Nephron progenitor cell (in vitro differentiated cells): ENCODE measurements around the gene FNDC3B.

Experiments
- DNase-seq: peaks from one replicate; pipeline ENCODE4 v3.0.0; 2021
- H3K27ac Mint-ChIP-seq: 2 replicates; pipeline ENCODE4 v1.8.0; 2021; ENCODE audit warnings: mild to moderate bottlenecking, moderate library complexity, mixed read lengths
- H3K27me3 Mint-ChIP-seq: 2 replicates; pipeline ENCODE4 v1.8.0; 2021; ENCODE audit warnings: mild to moderate bottlenecking, low read depth, mixed read lengths; ENCODE audit not compliant: poor library complexity
- H3K36me3 Mint-ChIP-seq: 2 replicates; pipeline ENCODE4 v1.8.0; 2021; ENCODE audit warnings: low read depth, mixed read lengths
- H3K4me1 Mint-ChIP-seq: 2 replicates; pipeline ENCODE4 v1.8.0; 2021; ENCODE audit warnings: mixed read lengths
- H3K4me3 Mint-ChIP-seq: 2 replicates; pipeline ENCODE4 v1.8.0; 2021; ENCODE audit warnings: mild to moderate bottlenecking, moderate library complexity, mixed read lengths
- H3K9me3 Mint-ChIP-seq: 2 replicates; pipeline ENCODE4 v1.8.0; 2021; ENCODE audit warnings: mild to moderate bottlenecking, moderate library complexity, mixed read lengths
- CTCF ChIP-seq: fragments of 200-600 bp; sonication (generic); IDR thresholded peaks from 2 replicates; pipeline ENCODE4 v1.5.0; 2021; ENCODE audit warnings: antibody characterized with exemption

FNDC3B gene

GRCh38 chr3:172442606-172443005 is 403.2 kb downstream of the FNDC3B start:
- TF ChIP-seq CTCF, result no peak
- Mint-ChIP-seq H3K36me3 (no peaks in the 10 kb centered on the region), H3K4me1 (peaks cover 6% of the 10 kb centered on the region), H3K4me3 (no peak overlapping the region), H3K27me3 (peaks cover 73% of the 10 kb centered on the region), H3K9me3 (peaks cover 7% of the 10 kb centered on the region), H3K27ac (no peak overlapping the region)
- DNase-seq, result no peak

- Mint-ChIP-seq H3K4me1 (peaks cover 20% of the 10 kb centered on the region), H3K36me3 (no peaks in the 10 kb centered on the region), H3K4me3 (no peak overlapping the region), H3K9me3 (peaks cover 20% of the 10 kb centered on the region), H3K27ac (no peak overlapping the region), H3K27me3 (peaks cover 88% of the 10 kb centered on the region)
- no peak for TF ChIP-seq CTCF
- DNase-seq, result no peak
Observed at GRCh38 chr3:172444821-172445220, 405.4 kb downstream of the FNDC3B start.

GRCh38 chr3:172446198-172446597 is 406.8 kb downstream of the FNDC3B start:
- H3K9me3 Mint-ChIP-seq, result peaks cover 20% of the 10 kb centered on the region
- DNase-seq, result no peak
- TF ChIP-seq CTCF, result no peak
- H3K4me3 Mint-ChIP-seq, result no peak overlapping the region
- no peaks in the 10 kb centered on the region for H3K36me3 Mint-ChIP-seq
- peaks cover 91% of the 10 kb centered on the region for H3K27me3 Mint-ChIP-seq
- H3K4me1 Mint-ChIP-seq, result peaks cover 20% of the 10 kb centered on the region
- no peak overlapping the region for H3K27ac Mint-ChIP-seq

GRCh38 chr3:172447611-172448579 is 408.5 kb downstream of the FNDC3B start, which contains the start of gene GHSR:
Gene GHSR (minus strand): TSS chr3:172448456. CDS start chr3:172448413, 43 bp downstream.
- H3K4me1 Mint-ChIP-seq, result peaks cover 20% of the 10 kb centered on the region
- peak within 1 kb of the TSS; percentile 58 for H3K4me3 Mint-ChIP-seq
- no peaks in the 10 kb centered on the region for H3K36me3 Mint-ChIP-seq
- peak; percentile 15 for DNase-seq
- no peak within 1 kb of the TSS for H3K27ac Mint-ChIP-seq
- peaks cover 20% of the 10 kb centered on the region for H3K9me3 Mint-ChIP-seq
- TF ChIP-seq CTCF, result no peak
- peaks cover 94% of the 10 kb centered on the region for H3K27me3 Mint-ChIP-seq

GRCh38 chr3:172448661-172449465 is 409.5 kb downstream of the FNDC3B start:
- peak; percentile 5 for DNase-seq
- H3K4me3 Mint-ChIP-seq, result no peak overlapping the region
- peaks cover 84% of the 10 kb centered on the region for H3K27me3 Mint-ChIP-seq
- no peaks in the 10 kb centered on the region for H3K36me3 Mint-ChIP-seq
- no peak overlapping the region for H3K27ac Mint-ChIP-seq
- TF ChIP-seq CTCF, result no peak
- peaks cover 20% of the 10 kb centered on the region for H3K4me1 Mint-ChIP-seq
- peaks cover 20% of the 10 kb centered on the region for H3K9me3 Mint-ChIP-seq
